NCI-H345 treated with DMSO at 0.1 percent for 48 hours (cell line): Measurements from ENCODE around the gene AGAP1.
"Not testable (repeated sequence)": the region's sequence is repeated elsewhere in the genome, so short reads cannot be mapped to it uniquely, and the experiment has no call there.

Experiments
- DNase-seq: peaks from one replicate; lab custom pipeline; 2025; ENCODE audit not compliant: unreplicated experiment; lab: John Stamatoyannopoulos, UW

AGAP1 gene

GRCh38 chr2:235584638-235585007 is 90.8 kb downstream of the AGAP1 start:
- no peak for DNase-seq

GRCh38 chr2:235587202-235587601 is 93.4 kb downstream of the AGAP1 start:
- no peak for DNase-seq

GRCh38 chr2:235588750-235589149 is 94.9 kb downstream of the AGAP1 start:
- no peak for DNase-seq

GRCh38 chr2:235591231-235591730 is 97.4 kb downstream of the AGAP1 start:
- DNase-seq = no peak

GRCh38 chr2:235591921-235592320 is 98.1 kb downstream of the AGAP1 start:
- no peak for DNase-seq

- DNase-seq = no peak
Observed at GRCh38 chr2:235592430-235592829, 98.6 kb downstream of the AGAP1 start.

GRCh38 chr2:235592836-235593235 is 99.0 kb downstream of the AGAP1 start:
- DNase-seq = no peak

- DNase-seq = peak; percentile 77
Observed at GRCh38 chr2:235594041-235594440, 100.2 kb downstream of the AGAP1 start.

- no peak for DNase-seq
Observed at GRCh38 chr2:235594964-235595363, 101.1 kb downstream of the AGAP1 start.

GRCh38 chr2:235595422-235596010 is 101.7 kb downstream of the AGAP1 start:
- peak; percentile 21 for DNase-seq

GRCh38 chr2:235596272-235596671 is 102.4 kb downstream of the AGAP1 start:
- no peak for DNase-seq

GRCh38 chr2:235597081-235597615 is 103.3 kb downstream of the AGAP1 start:
- no peak for DNase-seq

GRCh38 chr2:235598026-235598425 is 104.2 kb downstream of the AGAP1 start:
- no peak for DNase-seq

GRCh38 chr2:235598532-235599531 is 105.0 kb downstream of the AGAP1 start:
- DNase-seq = no peak

- no peak for DNase-seq
Observed at GRCh38 chr2:235599596-235600338, 105.9 kb downstream of the AGAP1 start.

GRCh38 chr2:235600406-235600805 is 106.6 kb downstream of the AGAP1 start:
- DNase-seq = no peak

- no peak for DNase-seq
Observed at GRCh38 chr2:235600926-235601325, 107.1 kb downstream of the AGAP1 start.

- no peak for DNase-seq
Observed at GRCh38 chr2:235601960-235602704, 108.3 kb downstream of the AGAP1 start.

GRCh38 chr2:235602971-235603370 is 109.1 kb downstream of the AGAP1 start:
- not testable (repeated sequence) for DNase-seq

- DNase-seq = no peak
Observed at GRCh38 chr2:235603659-235604058, 109.8 kb downstream of the AGAP1 start.
